LNCAP (cell line): ENCODE measurements around the gene GRB7.

Source experiments
- TF ChIP-seq, protein P1 (sequence below): fragments of 450-650 bp; IDR thresholded peaks from 2 replicates; pipeline ENCODE4 v1.5.1; 2017; ENCODE audit warnings: mild to moderate bottlenecking

GRB7 gene

DNA sequence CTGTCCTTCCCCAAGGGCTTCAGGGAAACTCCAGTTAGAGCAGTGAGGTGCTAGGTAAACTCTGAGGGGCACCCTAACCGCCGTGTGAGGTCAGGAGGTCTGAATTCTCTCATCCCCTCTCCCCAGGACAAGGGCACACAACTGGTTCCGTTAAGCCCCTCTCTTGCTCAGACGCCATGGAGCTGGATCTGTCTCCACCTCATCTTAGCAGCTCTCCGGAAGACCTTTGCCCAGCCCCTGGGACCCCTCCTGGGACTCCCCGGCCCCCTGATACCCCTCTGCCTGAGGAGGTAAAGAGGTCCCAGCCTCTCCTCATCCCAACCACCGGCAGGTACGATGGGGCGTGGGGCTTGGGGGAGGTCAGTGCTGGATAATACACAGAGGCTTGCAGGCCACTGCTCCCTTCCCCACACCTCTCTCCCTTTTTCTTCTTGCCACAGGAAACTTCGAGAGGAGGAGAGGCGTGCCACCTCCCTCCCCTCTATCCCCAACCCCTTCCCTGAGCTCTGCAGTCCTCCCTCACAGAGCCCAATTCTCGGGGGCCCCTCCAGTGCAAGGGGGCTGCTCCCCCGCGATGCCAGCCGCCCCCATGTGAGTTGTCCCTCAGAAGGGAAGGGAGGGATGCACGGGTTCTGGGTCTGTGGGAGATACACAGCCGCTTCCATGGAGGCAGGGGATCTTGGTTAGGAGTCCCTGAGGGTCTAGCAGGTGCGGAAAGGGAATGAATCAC lies 4.6 kb downstream of the GRB7 start:
- TF ChIP-seq, protein P1, sequence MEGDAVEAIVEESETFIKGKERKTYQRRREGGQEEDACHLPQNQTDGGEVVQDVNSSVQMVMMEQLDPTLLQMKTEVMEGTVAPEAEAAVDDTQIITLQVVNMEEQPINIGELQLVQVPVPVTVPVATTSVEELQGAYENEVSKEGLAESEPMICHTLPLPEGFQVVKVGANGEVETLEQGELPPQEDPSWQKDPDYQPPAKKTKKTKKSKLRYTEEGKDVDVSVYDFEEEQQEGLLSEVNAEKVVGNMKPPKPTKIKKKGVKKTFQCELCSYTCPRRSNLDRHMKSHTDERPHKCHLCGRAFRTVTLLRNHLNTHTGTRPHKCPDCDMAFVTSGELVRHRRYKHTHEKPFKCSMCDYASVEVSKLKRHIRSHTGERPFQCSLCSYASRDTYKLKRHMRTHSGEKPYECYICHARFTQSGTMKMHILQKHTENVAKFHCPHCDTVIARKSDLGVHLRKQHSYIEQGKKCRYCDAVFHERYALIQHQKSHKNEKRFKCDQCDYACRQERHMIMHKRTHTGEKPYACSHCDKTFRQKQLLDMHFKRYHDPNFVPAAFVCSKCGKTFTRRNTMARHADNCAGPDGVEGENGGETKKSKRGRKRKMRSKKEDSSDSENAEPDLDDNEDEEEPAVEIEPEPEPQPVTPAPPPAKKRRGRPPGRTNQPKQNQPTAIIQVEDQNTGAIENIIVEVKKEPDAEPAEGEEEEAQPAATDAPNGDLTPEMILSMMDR, result no peak

- TF ChIP-seq, protein P1, result no peak
Measured at GRCh38 chr17:39742856-39743436, 5.2 kb downstream of the GRB7 start.

GRCh38 chr17:39744075-39744835 lies 6.5 kb downstream of the GRB7 start:
- TF ChIP-seq, protein P1, result no peak

GRCh38 chr17:39744836-39745215 lies 7.1 kb downstream of the GRB7 start:
- TF ChIP-seq, protein P1, result no peak

DNA sequence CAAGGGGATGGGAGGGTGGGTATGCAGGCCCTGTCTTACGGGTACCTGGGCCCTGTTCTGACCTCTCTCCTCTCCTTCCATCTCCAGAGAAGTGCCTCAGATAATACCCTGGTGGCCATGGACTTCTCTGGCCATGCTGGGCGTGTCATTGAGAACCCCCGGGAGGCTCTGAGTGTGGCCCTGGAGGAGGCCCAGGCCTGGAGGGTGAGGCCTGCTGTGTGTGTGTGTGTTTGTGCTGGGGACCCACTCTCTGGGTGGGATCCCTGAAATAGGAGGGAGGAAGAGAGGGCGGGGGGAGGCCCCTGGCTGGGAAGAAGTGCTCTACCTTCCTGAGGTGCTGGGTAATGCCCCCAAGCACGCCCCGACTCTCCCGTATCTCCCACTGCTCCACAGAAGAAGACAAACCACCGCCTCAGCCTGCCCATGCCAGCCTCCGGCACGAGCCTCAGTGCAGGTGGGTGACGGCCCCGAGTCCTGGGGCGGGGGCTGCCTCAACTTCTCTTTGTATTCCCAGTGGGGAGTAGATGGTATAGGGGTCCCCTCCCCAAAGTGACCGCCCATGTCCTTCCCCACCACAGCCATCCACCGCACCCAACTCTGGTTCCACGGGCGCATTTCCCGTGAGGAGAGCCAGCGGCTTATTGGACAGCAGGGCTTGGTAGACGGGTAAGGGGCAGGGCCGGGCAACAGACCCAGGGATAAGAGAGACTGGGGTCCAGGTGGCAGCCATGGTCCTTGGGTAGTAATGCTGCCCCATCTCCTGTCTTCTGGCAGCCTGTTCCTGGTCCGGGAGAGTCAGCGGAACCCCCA lies 7.8 kb downstream of the GRB7 start:
- TF ChIP-seq, protein P1, result no peak

GRCh38 chr17:39746145-39746461 lies 8.4 kb downstream of the GRB7 start:
- TF ChIP-seq, protein P1, result no peak

GRCh38 chr17:39747745-39748144 lies 10.0 kb downstream of the GRB7 start:
- TF ChIP-seq, protein P1, result no peak
